PC-3 (cell line): ENCODE data around the gene ITGAE.

ENCODE experiments used
- EZH2 ChIP-seq: fragments of 300-600 bp; sonication (generic); IDR thresholded peaks from one replicate; pipeline ENCODE4 v1.6.1; 2017; ENCODE audit warnings: antibody characterized with exemption, mild to moderate bottlenecking, low read length; ENCODE audit not compliant: unreplicated experiment
- EZH2phosphoT487 ChIP-seq: fragments of 300-600 bp; sonication (generic); IDR thresholded peaks from 2 replicates; pipeline ENCODE4 v1.6.1; 2018; ENCODE audit warnings: mild to moderate bottlenecking, antibody characterized with exemption, low read length, borderline replicate concordance
- TF ChIP-seq, protein P1 (sequence below): fragments of 300-600 bp; sonication (generic); conservative IDR thresholded peaks from 2 replicates; pipeline ENCODE4 v1.5.1; 2017; ENCODE audit warnings: antibody characterized with exemption, low read depth, mild to moderate bottlenecking, low read length

DNA sequence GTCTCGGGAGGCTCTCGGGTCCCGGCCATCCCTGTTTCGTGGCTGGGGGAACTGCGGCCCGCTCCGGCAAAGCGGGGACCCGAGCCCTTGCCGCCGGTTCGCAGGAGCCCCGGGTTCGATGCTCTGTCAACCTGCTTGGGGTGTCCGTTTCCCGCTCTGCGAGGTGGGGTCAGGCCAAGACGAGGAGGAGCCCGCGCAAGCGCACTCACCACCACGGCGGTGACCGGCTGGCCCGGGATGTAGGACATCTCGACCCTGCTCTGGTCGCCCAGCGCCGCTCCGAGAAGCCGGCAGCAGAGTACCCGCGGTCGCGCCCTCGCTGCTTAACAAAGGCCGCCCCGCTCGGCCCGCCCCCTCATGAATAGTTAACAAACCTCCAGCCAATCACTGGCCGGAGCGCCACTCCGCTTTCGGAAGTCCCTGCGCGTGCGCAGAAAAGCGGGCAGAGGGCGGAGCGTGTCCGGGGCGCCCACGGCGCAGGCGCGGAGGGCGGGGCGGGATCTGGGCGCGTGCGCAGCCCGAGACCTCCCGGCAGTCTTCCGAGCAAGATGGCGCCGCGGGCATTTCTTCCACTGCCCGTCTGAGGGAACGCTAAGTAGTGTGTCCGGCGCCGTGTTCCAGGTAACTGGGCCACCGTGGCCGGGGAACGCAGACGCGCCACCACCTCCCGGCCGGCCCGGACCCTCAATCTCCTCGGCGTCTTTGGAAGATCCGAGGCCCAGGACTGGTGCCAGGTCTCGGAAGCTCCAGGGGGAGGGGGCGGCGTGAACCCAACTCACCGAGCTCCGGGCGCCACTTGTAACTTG is 132.5 kb downstream of the ITGAE start, which contains the start of the genes EMC6 and TAX1BP3:
- TF ChIP-seq EZH2phosphoT487 (no peak), EZH2 (no peak)
- TF ChIP-seq, protein P1, sequence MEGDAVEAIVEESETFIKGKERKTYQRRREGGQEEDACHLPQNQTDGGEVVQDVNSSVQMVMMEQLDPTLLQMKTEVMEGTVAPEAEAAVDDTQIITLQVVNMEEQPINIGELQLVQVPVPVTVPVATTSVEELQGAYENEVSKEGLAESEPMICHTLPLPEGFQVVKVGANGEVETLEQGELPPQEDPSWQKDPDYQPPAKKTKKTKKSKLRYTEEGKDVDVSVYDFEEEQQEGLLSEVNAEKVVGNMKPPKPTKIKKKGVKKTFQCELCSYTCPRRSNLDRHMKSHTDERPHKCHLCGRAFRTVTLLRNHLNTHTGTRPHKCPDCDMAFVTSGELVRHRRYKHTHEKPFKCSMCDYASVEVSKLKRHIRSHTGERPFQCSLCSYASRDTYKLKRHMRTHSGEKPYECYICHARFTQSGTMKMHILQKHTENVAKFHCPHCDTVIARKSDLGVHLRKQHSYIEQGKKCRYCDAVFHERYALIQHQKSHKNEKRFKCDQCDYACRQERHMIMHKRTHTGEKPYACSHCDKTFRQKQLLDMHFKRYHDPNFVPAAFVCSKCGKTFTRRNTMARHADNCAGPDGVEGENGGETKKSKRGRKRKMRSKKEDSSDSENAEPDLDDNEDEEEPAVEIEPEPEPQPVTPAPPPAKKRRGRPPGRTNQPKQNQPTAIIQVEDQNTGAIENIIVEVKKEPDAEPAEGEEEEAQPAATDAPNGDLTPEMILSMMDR, result no peak
